PFSK-1 (cell line): ENCODE measurements around the gene INPP4A.

Experiments used
- FOXP2 ChIP-seq: optimal IDR thresholded peaks from 2 replicates; pipeline ENCODE3; 2011; ENCODE audit warnings: borderline replicate concordance, control low read depth, inconsistent platforms; ENCODE audit not compliant: insufficient read depth; ENCODE audit errors: extremely low read length, extremely low read depth
- POLR2AphosphoS5 ChIP-seq: IDR thresholded peaks from 2 replicates; pipeline ENCODE4 v1.6.1; 2012; ENCODE audit warnings: low read depth, mild to moderate bottlenecking, control low read depth, low read length, moderate library complexity
- SIN3A ChIP-seq: IDR thresholded peaks from 2 replicates; pipeline ENCODE4 v1.6.1; 2012; ENCODE audit warnings: mild to moderate bottlenecking, low read length, moderate library complexity, borderline replicate concordance; ENCODE audit not compliant: insufficient read depth
- TAF1 ChIP-seq: IDR thresholded peaks from 2 replicates; pipeline ENCODE4 v1.6.1; 2012; ENCODE audit warnings: low read length, control low read depth, borderline replicate concordance; ENCODE audit not compliant: insufficient read depth
- TF ChIP-seq, protein P1 (sequence below), 2 experiments: IDR thresholded peaks; 2 replicates each; pipeline versions ENCODE4 v1.6.1 to v1.8.0; 2011 to 2012; ENCODE audit warnings: low read depth in 2 of 2, low read length in 2 of 2, control low read depth in 1 of 2, inconsistent platforms in 1 of 2, mild to moderate bottlenecking in 1 of 2, moderate library complexity in 1 of 2; ENCODE audit not compliant: insufficient read depth in 1 of 2

INPP4A gene

DNA sequence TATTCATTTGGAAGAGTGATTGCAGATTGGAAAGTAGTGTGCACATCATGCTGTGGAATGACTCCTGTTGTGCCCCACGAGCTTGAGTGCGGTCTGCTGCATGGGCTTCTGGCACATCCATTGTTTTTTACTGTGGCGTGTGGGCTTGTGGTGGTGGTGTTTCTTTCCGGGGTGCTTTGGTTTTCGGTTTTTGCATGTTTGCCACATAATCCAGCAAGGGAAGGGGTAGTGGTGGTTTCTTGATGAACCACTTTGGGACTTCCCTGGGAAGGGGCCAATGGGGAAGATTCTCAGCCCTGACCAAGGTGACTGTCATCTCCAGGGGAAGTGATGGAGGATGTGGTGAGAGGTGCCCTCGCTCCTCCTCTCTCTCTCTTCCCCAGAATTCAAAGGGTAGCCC lies 106.7 kb downstream of the INPP4A start:
- TF ChIP-seq FOXP2 (no peak), SIN3A (no peak), TAF1 (no peak), POLR2AphosphoS5 (no peak)
- TF ChIP-seq, protein P1, sequence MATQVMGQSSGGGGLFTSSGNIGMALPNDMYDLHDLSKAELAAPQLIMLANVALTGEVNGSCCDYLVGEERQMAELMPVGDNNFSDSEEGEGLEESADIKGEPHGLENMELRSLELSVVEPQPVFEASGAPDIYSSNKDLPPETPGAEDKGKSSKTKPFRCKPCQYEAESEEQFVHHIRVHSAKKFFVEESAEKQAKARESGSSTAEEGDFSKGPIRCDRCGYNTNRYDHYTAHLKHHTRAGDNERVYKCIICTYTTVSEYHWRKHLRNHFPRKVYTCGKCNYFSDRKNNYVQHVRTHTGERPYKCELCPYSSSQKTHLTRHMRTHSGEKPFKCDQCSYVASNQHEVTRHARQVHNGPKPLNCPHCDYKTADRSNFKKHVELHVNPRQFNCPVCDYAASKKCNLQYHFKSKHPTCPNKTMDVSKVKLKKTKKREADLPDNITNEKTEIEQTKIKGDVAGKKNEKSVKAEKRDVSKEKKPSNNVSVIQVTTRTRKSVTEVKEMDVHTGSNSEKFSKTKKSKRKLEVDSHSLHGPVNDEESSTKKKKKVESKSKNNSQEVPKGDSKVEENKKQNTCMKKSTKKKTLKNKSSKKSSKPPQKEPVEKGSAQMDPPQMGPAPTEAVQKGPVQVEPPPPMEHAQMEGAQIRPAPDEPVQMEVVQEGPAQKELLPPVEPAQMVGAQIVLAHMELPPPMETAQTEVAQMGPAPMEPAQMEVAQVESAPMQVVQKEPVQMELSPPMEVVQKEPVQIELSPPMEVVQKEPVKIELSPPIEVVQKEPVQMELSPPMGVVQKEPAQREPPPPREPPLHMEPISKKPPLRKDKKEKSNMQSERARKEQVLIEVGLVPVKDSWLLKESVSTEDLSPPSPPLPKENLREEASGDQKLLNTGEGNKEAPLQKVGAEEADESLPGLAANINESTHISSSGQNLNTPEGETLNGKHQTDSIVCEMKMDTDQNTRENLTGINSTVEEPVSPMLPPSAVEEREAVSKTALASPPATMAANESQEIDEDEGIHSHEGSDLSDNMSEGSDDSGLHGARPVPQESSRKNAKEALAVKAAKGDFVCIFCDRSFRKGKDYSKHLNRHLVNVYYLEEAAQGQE (IDR thresholded peaks at IDR 0.05; ENCODE audit: insufficient read depth in 1 of 2, low read depth in 2 of 2, low read length in 2 of 2): no peak

DNA sequence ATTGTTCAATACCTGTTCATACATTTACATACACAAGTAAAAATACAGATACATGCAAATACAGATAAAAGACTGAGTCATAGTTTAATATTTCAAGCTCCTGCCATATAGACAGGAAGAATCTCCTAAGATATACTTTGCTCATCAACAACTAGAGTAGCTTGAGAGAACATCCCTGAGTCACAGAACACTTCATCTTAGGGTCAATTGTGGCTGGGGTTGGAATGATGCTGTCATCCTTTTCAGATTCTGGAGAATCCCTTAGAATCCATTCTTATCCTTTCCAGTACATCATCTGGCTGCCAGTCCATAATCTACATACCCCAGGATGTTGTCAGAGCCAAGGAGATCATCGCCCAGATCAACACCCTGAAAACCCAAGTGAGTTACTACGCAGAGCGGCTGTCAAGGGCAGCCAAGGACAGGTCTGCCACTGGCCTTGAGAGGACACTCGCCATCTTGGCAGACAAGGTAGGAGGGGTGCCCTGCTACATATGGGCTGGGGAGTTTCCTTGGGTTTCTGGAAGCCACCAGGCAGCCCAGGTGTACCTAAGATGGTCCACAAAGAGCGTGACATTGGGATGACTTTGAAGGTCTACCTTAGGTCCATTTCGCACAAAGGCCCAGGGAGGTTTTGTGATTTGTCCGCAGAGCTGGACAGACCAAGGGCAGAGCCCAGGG lies 108.0 kb downstream of the INPP4A start:
- TF ChIP-seq TAF1: no peak
- no peak for TF ChIP-seq SIN3A
- no peak for TF ChIP-seq FOXP2
- TF ChIP-seq, protein P1 (IDR thresholded peaks at IDR 0.05; ENCODE audit: insufficient read depth in 1 of 2, low read depth in 2 of 2, low read length in 2 of 2): no peak
- no peak for TF ChIP-seq POLR2AphosphoS5

DNA sequence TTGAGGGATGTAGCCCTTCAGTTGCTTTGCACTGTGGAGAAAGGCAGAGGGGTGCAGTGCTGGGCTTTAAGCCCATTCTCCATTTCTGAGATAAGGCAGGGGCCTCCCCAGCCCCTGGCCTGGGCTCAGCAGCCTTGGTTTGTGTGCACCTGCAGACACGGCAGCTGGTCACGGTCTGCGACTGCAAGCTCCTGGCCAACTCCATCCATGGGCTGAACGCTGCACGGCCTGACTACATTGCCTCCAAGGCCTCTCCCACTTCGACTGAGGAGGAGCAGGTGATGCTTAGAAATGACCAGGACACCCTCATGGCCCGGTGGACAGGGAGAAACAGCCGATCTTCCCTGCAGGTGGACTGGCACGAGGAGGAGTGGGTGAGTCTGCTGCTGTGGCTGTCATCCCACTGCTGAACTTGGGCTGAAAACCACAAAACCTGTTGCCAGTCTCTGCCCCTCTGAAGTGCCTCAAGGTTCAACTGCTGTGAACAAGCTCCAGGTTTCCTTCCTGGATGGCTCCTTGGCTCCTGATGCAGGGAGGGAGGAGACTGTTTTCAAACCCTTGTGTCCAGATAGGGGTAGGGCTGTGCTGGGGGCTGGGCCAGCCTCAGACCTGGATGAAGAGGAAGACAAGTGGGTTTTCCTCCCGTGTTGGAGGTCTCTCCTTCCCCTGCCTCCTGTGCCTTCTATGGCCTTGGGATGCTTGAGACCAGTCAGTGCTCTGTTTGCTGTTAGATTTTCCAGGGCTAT lies 109.6 kb downstream of the INPP4A start:
- TF ChIP-seq FOXP2 (no peak), POLR2AphosphoS5 (no peak), TAF1 (no peak), SIN3A (no peak)
- TF ChIP-seq, protein P1 (IDR thresholded peaks at IDR 0.05; ENCODE audit: insufficient read depth in 1 of 2, low read depth in 2 of 2, low read length in 2 of 2): no peak

DNA sequence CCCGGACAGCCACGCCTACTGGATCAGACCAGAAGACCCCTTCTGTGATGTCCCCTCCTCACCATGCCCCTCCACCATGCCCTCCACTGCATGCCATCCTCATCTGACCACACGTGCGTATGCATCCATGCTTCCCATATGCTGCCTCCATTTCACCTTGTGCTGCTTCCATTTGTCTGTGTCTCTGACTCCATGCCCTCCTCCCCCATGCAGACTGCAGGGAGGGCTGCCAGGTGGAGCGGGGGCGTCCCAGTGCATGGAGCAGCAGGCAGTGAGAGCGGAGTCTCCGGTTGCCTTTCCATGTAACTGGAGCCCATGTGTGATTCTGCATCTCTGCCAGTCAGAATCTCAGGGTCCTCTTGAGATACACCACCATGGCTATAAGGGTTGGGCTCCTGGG lies 111.0 kb downstream of the INPP4A start:
- TF ChIP-seq, protein P1 (IDR thresholded peaks at IDR 0.05; ENCODE audit: insufficient read depth in 1 of 2, low read depth in 2 of 2, low read length in 2 of 2): no peak
- TF ChIP-seq FOXP2: no peak
- TF ChIP-seq POLR2AphosphoS5: no peak
- no peak for TF ChIP-seq SIN3A
- TF ChIP-seq TAF1: no peak
